HepG2 (cell line): ENCODE results near the gene CD19. TPM values are rescaled to one million over a fixed set of nuclear protein-coding genes. Genes with fewer than 3 reads are reported as not detected.

Experiments
- HDAC6 ChIP-seq: fragments of 200-600 bp; sonication (generic); IDR thresholded peaks from 2 replicates; pipeline ENCODE4 v1.7.0; 2017; ENCODE audit warnings: mild to moderate bottlenecking, antibody characterized with exemption, low read length, low read depth
- KAT8 ChIP-seq: IDR thresholded peaks from 2 replicates; pipeline ENCODE4 v1.6.1; 2016; ENCODE audit warnings: missing genetic modification reagents, missing compliant biosample characterization
- MAF1 ChIP-seq: sonication (generic); formaldehyde crosslinking; IDR thresholded peaks from 2 replicates; pipeline ENCODE4 v1.5.0; 2020; ENCODE audit warnings: missing genetic modification reagents, borderline replicate concordance
- MIXL1 ChIP-seq: IDR thresholded peaks from 2 replicates; pipeline ENCODE4 v1.6.1; 2016
- STAT5B ChIP-seq: sonication (generic); formaldehyde crosslinking; IDR thresholded peaks from 2 replicates; pipeline ENCODE4 v1.4.0; 2020; ENCODE audit warnings: missing genetic modification reagents
- TOPORS ChIP-seq: sonication (generic); formaldehyde crosslinking; IDR thresholded peaks from 2 replicates; pipeline ENCODE4 v1.8.0; 2023; ENCODE audit warnings: mild to moderate bottlenecking, missing genetic modification reagents
- ZBTB20 ChIP-seq: sonication (generic); formaldehyde crosslinking; IDR thresholded peaks from 2 replicates; pipeline ENCODE4 v1.8.1; 2023; ENCODE audit warnings: missing genetic modification reagents, low read depth, mild to moderate bottlenecking, borderline replicate concordance
- ZBTB3 ChIP-seq: sonication (generic); formaldehyde crosslinking; IDR thresholded peaks from 2 replicates; pipeline ENCODE4 v1.4.0; 2020; ENCODE audit warnings: low read depth, mild to moderate bottlenecking, moderate library complexity, missing genetic modification reagents, borderline replicate concordance
- ZNF12 ChIP-seq: sonication (generic); formaldehyde crosslinking; IDR thresholded peaks from 2 replicates; pipeline ENCODE4 v1.5.0; 2020; ENCODE audit warnings: missing genetic modification reagents
- ZNF20 ChIP-seq: sonication (generic); formaldehyde crosslinking; IDR thresholded peaks from 2 replicates; pipeline ENCODE4 v1.4.0; 2020; ENCODE audit warnings: mild to moderate bottlenecking, moderate library complexity, missing genetic modification reagents
- ZNF260 ChIP-seq: sonication (generic); formaldehyde crosslinking; IDR thresholded peaks from 2 replicates; pipeline ENCODE4 v1.4.0; 2020; ENCODE audit warnings: missing genetic modification reagents, low read depth, mild to moderate bottlenecking, borderline replicate concordance
- ZNF296 ChIP-seq: sonication (generic); formaldehyde crosslinking; conservative IDR thresholded peaks from 2 replicates; pipeline ENCODE4 v1.5.0; 2020; ENCODE audit warnings: mild to moderate bottlenecking, missing genetic modification reagents
- ZNF549 ChIP-seq: sonication (generic); formaldehyde crosslinking; IDR thresholded peaks from 2 replicates; pipeline ENCODE4 v1.5.0; 2020; ENCODE audit warnings: missing genetic modification reagents
- ZNF660 ChIP-seq: sonication (generic); formaldehyde crosslinking; IDR thresholded peaks from 2 replicates; pipeline ENCODE4 v1.5.1; 2020; ENCODE audit warnings: mild to moderate bottlenecking, low read depth, missing genetic modification reagents, borderline replicate concordance
- ZNF670 ChIP-seq: sonication (generic); formaldehyde crosslinking; IDR thresholded peaks from 2 replicates; pipeline ENCODE4 v1.8.0; 2022; ENCODE audit warnings: mild to moderate bottlenecking, missing genetic modification reagents, borderline replicate concordance
- ZNF773 ChIP-seq: sonication (generic); formaldehyde crosslinking; IDR thresholded peaks from 2 replicates; pipeline ENCODE4 v1.4.0; 2020; ENCODE audit warnings: missing genetic modification reagents, borderline replicate concordance
- polyA plus RNA-seq, 8 experiments: library from polyadenylated mRNA; depleted of rRNA in 3 of 8; stranded (reverse) in 7 of 8; unstranded in 1 of 8; fragments of >200 nt; fragmentation: Illumina TruSeq in 4 of 8; extraction: Trizol in 4 of 8; gene quantifications; 2 replicates each; pipeline versions ENCODE4 v1.2.1 to v1.2.3, GENCODE V29; 2011 to 2016; ENCODE audit warnings: low read depth in 4 of 8, missing spikeins in 1 of 8, mixed read lengths in 1 of 8; ENCODE audit not compliant: insufficient read depth in 1 of 8
- total RNA-seq, 5 experiments: library from RNA; depleted of rRNA; stranded (reverse); fragments of >200 nt; fragmentation: Illumina TruSeq; extraction: Trizol; gene quantifications; 2 replicates each; pipeline ENCODE4 v1.2.3, GENCODE V29; 2016; ENCODE audit warnings: low read depth in 1 of 5
- TF ChIP-seq, protein P1 (sequence below): sonication (generic); formaldehyde crosslinking; IDR thresholded peaks from 2 replicates; pipeline ENCODE4 v1.5.1; 2020; ENCODE audit warnings: missing genetic modification reagents, mild to moderate bottlenecking, borderline replicate concordance
- TF ChIP-seq, protein P2 (sequence below): sonication (generic); formaldehyde crosslinking; IDR thresholded peaks from 2 replicates; pipeline ENCODE4 v1.5.0; 2020; ENCODE audit warnings: mild to moderate bottlenecking, missing genetic modification reagents
- TF ChIP-seq, protein P3 (sequence below): IDR thresholded peaks from 2 replicates; pipeline ENCODE4 v1.6.1; 2016; ENCODE audit warnings: low read depth, control low read depth
- TF ChIP-seq, protein P4 (sequence below): sonication (generic); formaldehyde crosslinking; IDR thresholded peaks from 2 replicates; pipeline ENCODE4 v1.5.1; 2020; ENCODE audit warnings: mild to moderate bottlenecking, missing genetic modification reagents
- TF ChIP-seq, protein P5 (sequence below): sonication (generic); formaldehyde crosslinking; IDR thresholded peaks from 2 replicates; pipeline ENCODE4 v1.5.0; 2020; ENCODE audit warnings: missing genetic modification reagents

Gene CD19
- total and polyA plus RNA-seq, 2 of the 13 experiments (the other 11 are each of a cell fraction or from before 2014, with no cell fraction given) = 0.55 to 1.1 TPM

DNA sequence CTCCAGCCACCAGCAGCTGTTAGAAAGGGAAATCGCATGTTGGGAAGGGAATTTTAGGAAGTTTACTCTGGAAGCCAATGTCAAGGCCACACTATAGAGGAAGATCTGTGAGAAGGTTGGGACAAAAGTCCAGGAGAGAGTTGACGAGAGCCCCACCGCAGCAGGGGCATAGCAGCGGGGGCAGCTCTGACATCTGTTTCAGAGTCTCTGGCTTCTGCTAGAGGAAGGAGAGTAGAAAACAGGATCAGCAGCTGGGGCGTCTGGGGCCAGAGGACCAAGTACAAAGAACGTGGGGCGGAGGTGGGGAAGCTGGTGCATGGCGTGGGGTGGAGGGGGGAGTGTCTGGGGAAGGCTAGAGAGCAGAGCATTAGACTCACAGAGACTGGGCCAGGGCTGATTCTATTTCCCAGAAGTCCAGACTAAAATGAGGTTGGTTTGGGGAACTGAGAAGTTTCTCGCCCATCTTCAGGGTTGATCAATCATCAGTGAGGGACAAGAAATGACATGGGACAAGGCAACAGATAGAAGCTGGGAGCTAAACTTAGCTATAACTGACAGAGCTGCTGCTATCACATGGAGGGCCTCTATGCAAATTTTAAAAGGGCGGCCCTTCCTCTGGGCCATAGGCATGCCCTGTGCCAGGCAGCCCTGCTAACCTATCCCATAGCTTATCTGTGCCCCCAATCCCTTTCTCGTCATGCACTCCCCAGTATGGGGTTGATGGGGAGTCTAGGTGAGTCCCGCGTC, 7.9 kb upstream of the CD19 start (continued):
- TF ChIP-seq, protein P1, sequence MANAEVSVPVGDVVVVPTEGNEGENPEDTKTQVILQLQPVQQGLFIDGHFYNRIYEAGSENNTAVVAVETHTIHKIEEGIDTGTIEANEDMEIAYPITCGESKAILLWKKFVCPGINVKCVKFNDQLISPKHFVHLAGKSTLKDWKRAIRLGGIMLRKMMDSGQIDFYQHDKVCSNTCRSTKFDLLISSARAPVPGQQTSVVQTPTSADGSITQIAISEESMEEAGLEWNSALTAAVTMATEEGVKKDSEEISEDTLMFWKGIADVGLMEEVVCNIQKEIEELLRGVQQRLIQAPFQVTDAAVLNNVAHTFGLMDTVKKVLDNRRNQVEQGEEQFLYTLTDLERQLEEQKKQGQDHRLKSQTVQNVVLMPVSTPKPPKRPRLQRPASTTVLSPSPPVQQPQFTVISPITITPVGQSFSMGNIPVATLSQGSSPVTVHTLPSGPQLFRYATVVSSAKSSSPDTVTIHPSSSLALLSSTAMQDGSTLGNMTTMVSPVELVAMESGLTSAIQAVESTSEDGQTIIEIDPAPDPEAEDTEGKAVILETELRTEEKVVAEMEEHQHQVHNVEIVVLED (CRISPR knock-in tag) = no peak
- TF ChIP-seq ZBTB3 (CRISPR knock-in tag) (no peak), ZNF670 (CRISPR knock-in tag) (0 out of 2 replicates have a peak, but pooled peaks have one; percentile 18), TOPORS (CRISPR knock-in tag) (no peak), ZNF296 (CRISPR knock-in tag) (no peak), MIXL1 (no peak), ZNF12 (CRISPR knock-in tag) (no peak), ZNF20 (CRISPR knock-in tag) (no peak), ZBTB20 (no peak), HDAC6 (no peak), STAT5B (CRISPR knock-in tag) (no peak), KAT8 (CRISPR knock-in tag) (no peak), MAF1 (CRISPR knock-in tag) (no peak), ZNF549 (CRISPR knock-in tag) (no peak), ZNF773 (CRISPR knock-in tag) (no peak), ZNF660 (no peak), ZNF260 (CRISPR knock-in tag) (no peak)
- TF ChIP-seq, protein P2, sequence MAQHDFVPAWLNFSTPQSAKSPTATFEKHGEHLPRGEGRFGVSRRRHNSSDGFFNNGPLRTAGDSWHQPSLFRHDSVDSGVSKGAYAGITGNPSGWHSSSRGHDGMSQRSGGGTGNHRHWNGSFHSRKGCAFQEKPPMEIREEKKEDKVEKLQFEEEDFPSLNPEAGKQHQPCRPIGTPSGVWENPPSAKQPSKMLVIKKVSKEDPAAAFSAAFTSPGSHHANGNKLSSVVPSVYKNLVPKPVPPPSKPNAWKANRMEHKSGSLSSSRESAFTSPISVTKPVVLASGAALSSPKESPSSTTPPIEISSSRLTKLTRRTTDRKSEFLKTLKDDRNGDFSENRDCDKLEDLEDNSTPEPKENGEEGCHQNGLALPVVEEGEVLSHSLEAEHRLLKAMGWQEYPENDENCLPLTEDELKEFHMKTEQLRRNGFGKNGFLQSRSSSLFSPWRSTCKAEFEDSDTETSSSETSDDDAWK = no peak
- TF ChIP-seq, protein P3, sequence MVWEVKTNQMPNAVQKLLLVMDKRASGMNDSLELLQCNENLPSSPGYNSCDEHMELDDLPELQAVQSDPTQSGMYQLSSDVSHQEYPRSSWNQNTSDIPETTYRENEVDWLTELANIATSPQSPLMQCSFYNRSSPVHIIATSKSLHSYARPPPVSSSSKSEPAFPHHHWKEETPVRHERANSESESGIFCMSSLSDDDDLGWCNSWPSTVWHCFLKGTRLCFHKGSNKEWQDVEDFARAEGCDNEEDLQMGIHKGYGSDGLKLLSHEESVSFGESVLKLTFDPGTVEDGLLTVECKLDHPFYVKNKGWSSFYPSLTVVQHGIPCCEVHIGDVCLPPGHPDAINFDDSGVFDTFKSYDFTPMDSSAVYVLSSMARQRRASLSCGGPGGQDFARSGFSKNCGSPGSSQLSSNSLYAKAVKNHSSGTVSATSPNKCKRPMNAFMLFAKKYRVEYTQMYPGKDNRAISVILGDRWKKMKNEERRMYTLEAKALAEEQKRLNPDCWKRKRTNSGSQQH (CRISPR knock-in tag) = peak; percentile 29; the same call in 1 of the 2 replicates
- TF ChIP-seq, protein P4, sequence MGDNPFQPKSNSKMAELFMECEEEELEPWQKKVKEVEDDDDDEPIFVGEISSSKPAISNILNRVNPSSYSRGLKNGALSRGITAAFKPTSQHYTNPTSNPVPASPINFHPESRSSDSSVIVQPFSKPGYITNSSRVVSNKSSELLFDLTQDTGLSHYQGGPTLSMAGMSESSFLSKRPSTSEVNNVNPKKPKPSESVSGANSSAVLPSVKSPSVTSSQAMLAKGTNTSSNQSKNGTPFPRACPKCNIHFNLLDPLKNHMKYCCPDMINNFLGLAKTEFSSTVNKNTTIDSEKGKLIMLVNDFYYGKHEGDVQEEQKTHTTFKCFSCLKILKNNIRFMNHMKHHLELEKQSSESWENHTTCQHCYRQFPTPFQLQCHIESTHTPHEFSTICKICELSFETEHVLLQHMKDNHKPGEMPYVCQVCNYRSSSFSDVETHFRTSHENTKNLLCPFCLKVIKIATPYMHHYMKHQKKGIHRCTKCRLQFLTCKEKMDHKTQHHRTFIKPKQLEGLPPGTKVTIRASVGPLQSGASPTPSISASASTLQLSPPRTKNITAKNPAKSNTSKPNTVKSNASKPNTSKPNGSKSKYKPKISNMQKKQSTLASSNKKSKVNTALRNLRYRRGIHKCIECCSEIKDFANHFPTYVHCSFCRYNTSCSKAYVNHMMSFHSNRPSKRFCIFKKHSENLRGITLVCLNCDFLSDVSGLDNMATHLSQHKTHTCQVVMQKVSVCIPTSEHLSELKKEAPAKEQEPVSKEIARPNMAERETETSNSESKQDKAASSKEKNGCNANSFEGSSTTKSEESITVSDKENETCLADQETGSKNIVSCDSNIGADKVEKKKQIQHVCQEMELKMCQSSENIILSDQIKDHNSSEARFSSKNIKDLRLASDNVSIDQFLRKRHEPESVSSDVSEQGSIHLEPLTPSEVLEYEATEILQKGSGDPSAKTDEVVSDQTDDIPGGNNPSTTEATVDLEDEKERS (CRISPR knock-in tag) = no peak; the same call in 1 of the 2 replicates
- TF ChIP-seq, protein P5, sequence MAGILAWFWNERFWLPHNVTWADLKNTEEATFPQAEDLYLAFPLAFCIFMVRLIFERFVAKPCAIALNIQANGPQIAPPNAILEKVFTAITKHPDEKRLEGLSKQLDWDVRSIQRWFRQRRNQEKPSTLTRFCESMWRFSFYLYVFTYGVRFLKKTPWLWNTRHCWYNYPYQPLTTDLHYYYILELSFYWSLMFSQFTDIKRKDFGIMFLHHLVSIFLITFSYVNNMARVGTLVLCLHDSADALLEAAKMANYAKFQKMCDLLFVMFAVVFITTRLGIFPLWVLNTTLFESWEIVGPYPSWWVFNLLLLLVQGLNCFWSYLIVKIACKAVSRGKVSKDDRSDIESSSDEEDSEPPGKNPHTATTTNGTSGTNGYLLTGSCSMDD = no peak
